Activated CD4-positive, alpha-beta T cell treated with anti-CD3 and anti-CD28 coated beads, Interleukin-2, amount 10 ng/mL, durations not matched to agents 24 days and 14 days (primary cell): ENCODE results near the gene ATF3. TPM values are rescaled to one million over a fixed set of nuclear protein-coding genes. Genes with fewer than 3 reads are reported as not detected.

Experiments
- DNase-seq: peaks from one replicate; pipeline ENCODE4 v3.0.0; 2022
- H3K27ac Mint-ChIP-seq: one replicate; pipeline ENCODE4 v1.8.0; 2022; ENCODE audit warnings: mild to moderate bottlenecking, mixed read lengths
- H3K27me3 Mint-ChIP-seq: one replicate; pipeline ENCODE4 v1.8.0; 2022; ENCODE audit warnings: mixed read lengths
- H3K36me3 Mint-ChIP-seq: one replicate; pipeline ENCODE4 v1.8.0; 2022; ENCODE audit warnings: low read depth, mild to moderate bottlenecking, mixed read lengths
- H3K4me1 Mint-ChIP-seq: one replicate; pipeline ENCODE4 v1.8.0; 2021; ENCODE audit warnings: mixed read lengths
- H3K4me3 Mint-ChIP-seq: one replicate; pipeline ENCODE4 v1.8.0; 2022; ENCODE audit warnings: mild to moderate bottlenecking, moderate library complexity, mixed read lengths
- H3K9me3 Mint-ChIP-seq: one replicate; pipeline ENCODE4 v1.8.0; 2021; ENCODE audit warnings: mixed read lengths
- intact Hi-C: fragments of 100-400 bp; cut with micrococcal nuclease; formaldehyde crosslinking; loops from one replicate; pipeline ENCODE4 v1.15.1; 2023
- total RNA-seq: library from RNA; stranded (reverse); gene quantifications from 2 replicates; pipeline ENCODE4 v1.2.3, GENCODE V29; 2022

Gene ATF3
- total RNA-seq, 1 donor from 2014 or later, result 21.2 TPM

- no peak overlapping the region for H3K4me3 Mint-ChIP-seq
- no peaks in the 10 kb centered on the region for H3K36me3 Mint-ChIP-seq
- H3K27ac Mint-ChIP-seq, result no peak overlapping the region
- peaks cover 28% of the 10 kb centered on the region for H3K27me3 Mint-ChIP-seq
- intact Hi-C loops, result no loop called here
- DNase-seq, result peak; percentile 51
- H3K9me3 Mint-ChIP-seq, result no peaks in the 10 kb centered on the region
- peaks cover 4% of the 10 kb centered on the region for H3K4me1 Mint-ChIP-seq
Measured at GRCh38 chr1:212581034-212581433, 27.5 kb upstream of the ATF3 start.

DNA sequence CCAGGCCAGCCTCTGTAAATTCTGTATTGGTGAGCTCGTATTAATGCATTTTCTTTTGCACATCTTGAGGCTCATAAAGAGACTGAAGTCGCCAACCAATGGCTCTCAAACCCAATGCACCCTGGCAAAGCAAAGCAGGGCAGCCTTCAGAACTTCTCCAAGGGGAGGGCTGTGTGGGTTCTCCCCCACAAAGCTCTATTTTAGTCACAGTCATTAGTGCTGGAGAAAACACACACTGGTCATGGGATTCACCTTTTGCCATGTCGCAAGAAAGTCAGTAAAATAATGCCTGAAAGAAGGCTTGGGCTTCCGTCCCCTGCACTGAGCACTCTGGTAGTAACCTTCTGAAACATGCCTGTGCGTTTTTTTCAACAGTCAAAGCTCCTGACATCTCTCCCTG lies 26.3 kb upstream of the ATF3 start:
- Mint-ChIP-seq H3K4me1 (peaks cover 4% of the 10 kb centered on the region), H3K27me3 (peaks cover 32% of the 10 kb centered on the region), H3K27ac (no peak overlapping the region), H3K4me3 (no peak overlapping the region), H3K9me3 (no peaks in the 10 kb centered on the region), H3K36me3 (no peaks in the 10 kb centered on the region)
- intact Hi-C loops, result no loop called here
- peak; percentile 45 for DNase-seq

DNA sequence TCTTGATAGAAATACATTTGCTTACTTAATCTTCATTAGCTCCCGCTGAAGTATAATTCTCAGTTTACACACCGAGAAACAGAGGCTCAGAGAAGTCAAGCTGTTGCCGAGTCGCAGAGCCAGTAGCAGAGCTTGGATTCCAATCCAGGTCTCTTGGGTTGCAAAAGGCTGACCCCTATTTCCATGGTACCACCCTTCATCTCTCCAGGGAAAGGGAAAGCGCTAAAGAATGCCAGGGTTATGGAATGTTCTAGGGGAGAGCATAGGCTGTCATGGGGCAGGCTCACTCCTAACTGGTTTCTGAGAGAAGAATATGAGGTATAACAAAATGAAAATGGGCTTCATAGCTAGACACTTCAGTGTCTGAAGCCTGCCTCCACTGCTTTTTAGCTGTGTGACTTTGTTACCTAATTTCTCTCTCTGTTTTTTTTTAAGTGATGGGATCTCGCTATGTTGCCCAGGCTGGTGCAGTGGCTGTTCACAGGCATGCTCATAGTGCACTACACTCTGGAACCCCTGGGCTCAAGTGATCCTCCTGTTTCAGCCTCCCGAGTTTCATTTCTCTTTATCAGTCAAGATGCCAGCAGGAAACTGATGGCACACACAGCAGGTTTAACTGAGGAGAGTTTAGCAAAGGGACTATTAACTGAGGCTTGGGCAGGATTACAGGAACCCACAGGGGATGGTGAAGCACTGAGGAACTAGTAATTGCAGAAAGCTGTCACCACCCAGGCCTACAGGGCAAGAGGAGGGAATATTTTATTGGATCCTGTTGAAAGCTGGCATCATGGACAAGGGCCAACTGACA lies 25.5 kb upstream of the ATF3 start:
- H3K9me3 Mint-ChIP-seq, result no peaks in the 10 kb centered on the region
- H3K27me3 Mint-ChIP-seq, result peaks cover 34% of the 10 kb centered on the region
- H3K4me1 Mint-ChIP-seq, result peaks cover 4% of the 10 kb centered on the region
- DNase-seq, result peak; percentile 46
- no peak overlapping the region for H3K4me3 Mint-ChIP-seq
- intact Hi-C loops, result no loop called here
- no peaks in the 10 kb centered on the region for H3K36me3 Mint-ChIP-seq
- H3K27ac Mint-ChIP-seq, result no peak overlapping the region

DNA sequence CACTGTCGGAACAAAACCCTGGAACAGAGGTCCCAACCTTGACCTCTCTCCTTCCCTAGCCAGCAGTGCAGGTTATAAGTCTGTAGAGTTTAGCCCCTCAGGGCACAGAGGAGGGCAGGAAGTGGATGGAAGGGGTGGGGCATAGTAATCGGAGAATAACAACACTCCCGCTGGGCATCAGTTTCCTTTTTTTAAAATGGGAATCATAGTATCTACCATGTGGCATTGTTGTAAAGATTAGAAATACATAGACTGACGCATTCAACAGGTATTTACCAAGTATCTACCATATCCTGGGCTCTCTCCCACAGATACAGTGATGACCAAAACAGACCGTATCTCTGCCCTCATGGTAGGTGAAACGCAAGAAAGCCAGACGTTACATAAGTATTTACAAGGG lies 24.9 kb upstream of the ATF3 start:
- H3K4me1 Mint-ChIP-seq, result peaks cover 4% of the 10 kb centered on the region
- no peak overlapping the region for H3K27ac Mint-ChIP-seq
- H3K27me3 Mint-ChIP-seq, result peaks cover 32% of the 10 kb centered on the region
- DNase-seq, result no peak
- no peaks in the 10 kb centered on the region for H3K9me3 Mint-ChIP-seq
- H3K4me3 Mint-ChIP-seq, result no peak overlapping the region
- intact Hi-C loops, result no loop called here
- H3K36me3 Mint-ChIP-seq, result no peaks in the 10 kb centered on the region

DNA sequence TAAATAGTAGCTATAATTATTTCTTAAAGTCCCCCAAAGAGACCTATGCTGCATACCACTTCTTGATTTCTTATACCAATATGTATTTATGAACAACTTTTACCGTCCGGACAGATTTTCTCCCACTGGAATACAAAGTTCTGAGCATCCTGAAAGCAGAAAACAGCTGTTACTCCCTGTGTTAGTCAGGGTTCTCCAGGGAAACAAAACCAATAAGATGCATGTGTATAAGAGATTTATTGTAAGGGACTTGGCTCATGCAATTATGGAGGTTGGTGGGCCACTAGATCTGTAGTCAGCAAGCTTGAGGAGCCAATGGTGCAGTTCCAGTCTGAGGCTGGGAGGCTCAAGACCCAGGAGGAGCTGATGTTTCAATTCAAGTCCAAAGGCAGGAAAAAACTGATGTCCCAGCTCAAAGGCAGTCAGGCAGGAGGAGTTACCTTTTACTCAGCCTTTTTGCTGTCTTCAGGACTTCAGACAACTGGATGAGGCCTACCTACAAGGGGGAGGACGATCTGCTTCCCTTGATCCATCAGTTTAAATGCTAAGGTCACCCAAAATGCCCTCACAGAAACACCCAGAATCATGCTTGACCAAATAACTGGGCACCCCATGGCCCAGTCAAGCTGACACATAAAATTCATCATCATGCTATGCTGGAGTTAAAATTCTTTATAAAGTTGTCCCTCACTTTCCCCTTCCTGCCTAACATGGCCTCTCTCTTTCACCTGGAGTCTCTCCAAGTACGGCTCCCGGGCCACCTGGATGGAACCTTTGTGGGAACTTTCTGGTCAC lies 24.3 kb upstream of the ATF3 start:
- Mint-ChIP-seq H3K9me3 (no peaks in the 10 kb centered on the region), H3K36me3 (no peaks in the 10 kb centered on the region), H3K4me1 (peaks cover 4% of the 10 kb centered on the region), H3K27me3 (peaks cover 36% of the 10 kb centered on the region), H3K27ac (no peak overlapping the region), H3K4me3 (no peak overlapping the region)
- DNase-seq, result peak; percentile 44
- intact Hi-C loops, result no loop called here

GRCh38 chr1:212585210-212585609 lies 23.4 kb upstream of the ATF3 start:
- peak; percentile 49 for DNase-seq
- intact Hi-C loops, result no loop called here
- Mint-ChIP-seq H3K27me3 (peaks cover 41% of the 10 kb centered on the region), H3K27ac (no peak overlapping the region), H3K4me3 (no peak overlapping the region), H3K36me3 (no peaks in the 10 kb centered on the region), H3K9me3 (no peaks in the 10 kb centered on the region), H3K4me1 (peaks cover 1% of the 10 kb centered on the region)

DNA sequence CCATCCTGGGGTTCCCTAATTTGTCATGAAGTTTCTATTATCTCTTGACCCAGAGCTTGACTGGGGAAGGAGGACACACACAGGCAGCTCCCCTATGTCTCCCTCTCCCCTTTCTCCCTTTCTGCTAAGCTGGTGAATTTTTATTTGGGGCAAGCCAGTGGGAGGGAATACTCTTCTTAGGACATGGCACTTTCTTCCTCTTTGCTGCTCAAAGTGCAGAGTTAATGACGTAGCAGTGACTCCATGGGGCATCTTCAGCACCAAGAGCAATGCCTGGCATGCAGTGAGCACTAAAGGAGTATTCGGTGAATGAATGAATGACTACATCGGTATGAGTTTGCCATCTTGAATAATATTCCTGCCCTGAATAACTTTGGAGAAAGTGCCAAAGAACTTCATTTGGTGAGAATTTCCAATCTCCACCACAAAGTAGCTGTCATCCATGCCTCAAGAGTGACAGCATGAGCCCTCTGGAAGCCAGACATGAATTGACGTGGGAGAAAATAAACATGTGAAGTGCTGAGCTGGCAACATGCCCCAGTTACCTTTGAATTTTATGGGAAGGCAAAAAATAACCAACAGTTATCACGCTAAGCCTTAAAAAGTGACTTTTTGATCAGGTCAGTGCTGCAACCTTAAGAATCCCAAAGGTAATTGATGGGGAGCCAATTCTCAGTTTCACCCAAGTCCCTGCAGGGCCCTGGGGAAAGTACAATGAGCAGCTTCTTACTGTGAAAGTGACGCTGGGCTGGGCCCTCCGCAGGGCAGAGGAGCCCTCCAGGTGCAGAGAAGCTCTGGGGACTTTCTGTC lies 22.1 kb upstream of the ATF3 start:
- intact Hi-C loops, result no loop called here

GRCh38 chr1:212587016-212587887 lies 21.3 kb upstream of the ATF3 start:
- no peaks in the 10 kb centered on the region for H3K9me3 Mint-ChIP-seq
- no peak for DNase-seq
- peaks cover 54% of the 10 kb centered on the region for H3K27me3 Mint-ChIP-seq
- intact Hi-C loops, result no loop called here
- no peaks in the 10 kb centered on the region for H3K4me1 Mint-ChIP-seq
- no peak overlapping the region for H3K4me3 Mint-ChIP-seq
- no peaks in the 10 kb centered on the region for H3K36me3 Mint-ChIP-seq
- H3K27ac Mint-ChIP-seq, result no peak overlapping the region

More for the DNA sequence above, 22.1 kb upstream of the ATF3 start:
- Mint-ChIP-seq H3K27me3 (peaks cover 50% of the 10 kb centered on the region), H3K9me3 (no peaks in the 10 kb centered on the region), H3K27ac (no peak overlapping the region), H3K4me1 (no peaks in the 10 kb centered on the region), H3K36me3 (no peaks in the 10 kb centered on the region), H3K4me3 (no peak overlapping the region)
- peak; percentile 47 for DNase-seq

GRCh38 chr1:212587888-212588510 lies 20.6 kb upstream of the ATF3 start:
- H3K4me3 Mint-ChIP-seq, result no peak overlapping the region
- intact Hi-C loops, result no loop called here
- H3K27me3 Mint-ChIP-seq, result peaks cover 55% of the 10 kb centered on the region
- H3K27ac Mint-ChIP-seq, result no peak overlapping the region
- no peaks in the 10 kb centered on the region for H3K36me3 Mint-ChIP-seq
- H3K9me3 Mint-ChIP-seq, result no peaks in the 10 kb centered on the region
- DNase-seq, result no peak
- no peaks in the 10 kb centered on the region for H3K4me1 Mint-ChIP-seq

DNA sequence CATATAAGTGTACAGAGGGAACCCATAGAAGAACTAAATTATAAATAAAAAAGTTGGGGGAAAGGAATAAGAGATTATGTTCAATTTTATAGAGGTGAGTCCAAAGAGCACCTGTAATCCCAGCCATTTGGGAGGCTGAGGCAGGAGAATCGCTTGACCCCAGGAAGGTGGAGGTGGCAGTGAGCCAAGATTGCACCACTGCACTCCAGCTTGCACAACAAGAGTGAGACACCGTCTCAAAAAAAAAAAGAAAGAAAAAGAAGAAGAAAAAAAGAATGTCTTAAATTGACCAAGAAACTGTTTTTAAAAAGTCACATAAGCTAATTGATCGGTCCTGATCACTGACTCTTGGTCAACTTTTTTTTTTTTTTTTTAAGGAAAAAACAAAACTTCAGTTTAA lies 19.1 kb upstream of the ATF3 start:
- Mint-ChIP-seq H3K4me1 (peaks cover 2% of the 10 kb centered on the region), H3K4me3 (no peak overlapping the region), H3K36me3 (peaks cover 1% of the 10 kb centered on the region), H3K9me3 (no peaks in the 10 kb centered on the region), H3K27me3 (peaks cover 50% of the 10 kb centered on the region), H3K27ac (no peak overlapping the region)
- intact Hi-C loops, result no loop called here
- no peak for DNase-seq

DNA sequence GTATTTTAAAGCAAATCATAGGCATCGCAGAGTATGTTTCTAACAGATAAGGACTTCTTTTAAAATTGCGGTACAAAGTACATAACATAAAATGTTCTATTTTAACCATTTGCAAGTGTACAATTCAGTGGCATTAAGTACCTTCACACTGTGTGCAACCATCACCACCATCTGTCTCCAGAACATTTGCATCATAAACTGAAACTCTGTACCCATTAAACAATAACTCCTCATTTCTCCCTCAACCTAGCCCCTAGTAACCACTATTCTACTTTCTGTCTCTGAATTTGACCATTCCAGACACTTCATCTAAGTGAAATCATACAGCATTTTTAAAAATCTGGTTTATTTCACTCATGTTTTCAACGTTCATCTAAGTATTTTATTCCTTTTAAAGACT lies 16.6 kb upstream of the ATF3 start:
- peaks cover 19% of the 10 kb centered on the region for H3K4me1 Mint-ChIP-seq
- H3K4me3 Mint-ChIP-seq, result no peak overlapping the region
- peaks cover 40% of the 10 kb centered on the region for H3K27me3 Mint-ChIP-seq

GRCh38 chr1:212593821-212594251 lies 14.7 kb upstream of the ATF3 start:
- Mint-ChIP-seq H3K9me3 (peaks cover 10% of the 10 kb centered on the region), H3K27me3 (peaks cover 26% of the 10 kb centered on the region), H3K36me3 (peaks cover 3% of the 10 kb centered on the region), H3K4me1 (peaks cover 26% of the 10 kb centered on the region), H3K4me3 (no peak overlapping the region), H3K27ac (no peak overlapping the region)
- peak; percentile 57 for DNase-seq
- intact Hi-C loops, result no loop called here

More for the DNA sequence above, 16.6 kb upstream of the ATF3 start:
- intact Hi-C loops, result no loop called here
- no peak for DNase-seq
- H3K36me3 Mint-ChIP-seq, result peaks cover 1% of the 10 kb centered on the region
- no peaks in the 10 kb centered on the region for H3K9me3 Mint-ChIP-seq
- H3K27ac Mint-ChIP-seq, result no peak overlapping the region
